Measurements from ENCODE around the gene ZFAND3.
A peak's percentile ranks its signal among the peaks of the same experiment; 100 is the strongest.

DNA sequence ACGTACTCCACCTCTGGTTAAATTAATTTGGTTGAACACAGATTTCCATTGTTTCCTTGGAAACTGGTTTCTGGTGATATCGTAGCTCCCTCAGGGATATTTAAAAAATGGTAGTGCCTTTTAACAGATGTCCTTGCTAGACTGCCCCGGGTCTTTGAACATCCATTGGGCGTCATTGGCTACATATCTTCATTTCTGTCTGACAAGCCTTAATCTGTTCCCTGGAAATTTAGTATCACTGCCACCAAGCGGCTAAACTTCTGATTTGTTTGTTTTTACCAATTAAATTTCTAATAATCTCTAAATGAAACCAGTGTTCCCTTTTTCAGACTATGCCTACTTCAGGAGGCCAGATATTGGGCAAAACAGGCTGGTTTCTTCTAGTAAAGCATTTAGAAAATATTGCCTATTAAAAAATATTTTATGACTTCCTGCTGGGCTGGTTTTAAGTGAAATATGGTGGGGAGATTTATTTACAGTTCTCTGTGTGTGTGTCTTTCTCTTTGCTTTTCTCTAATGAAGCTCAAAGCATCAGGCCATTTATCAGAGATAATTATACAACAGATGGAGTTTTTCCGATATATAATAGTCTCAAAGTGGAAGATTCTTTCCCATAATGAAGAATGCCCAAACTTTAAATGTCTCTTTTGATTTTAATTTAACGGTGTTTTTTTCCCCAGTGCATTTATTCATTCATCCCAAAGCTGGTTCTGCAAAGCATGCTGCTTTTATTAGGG is 249.5 kb downstream of the ZFAND3 start:
- TF ChIP-seq, protein P1, sequence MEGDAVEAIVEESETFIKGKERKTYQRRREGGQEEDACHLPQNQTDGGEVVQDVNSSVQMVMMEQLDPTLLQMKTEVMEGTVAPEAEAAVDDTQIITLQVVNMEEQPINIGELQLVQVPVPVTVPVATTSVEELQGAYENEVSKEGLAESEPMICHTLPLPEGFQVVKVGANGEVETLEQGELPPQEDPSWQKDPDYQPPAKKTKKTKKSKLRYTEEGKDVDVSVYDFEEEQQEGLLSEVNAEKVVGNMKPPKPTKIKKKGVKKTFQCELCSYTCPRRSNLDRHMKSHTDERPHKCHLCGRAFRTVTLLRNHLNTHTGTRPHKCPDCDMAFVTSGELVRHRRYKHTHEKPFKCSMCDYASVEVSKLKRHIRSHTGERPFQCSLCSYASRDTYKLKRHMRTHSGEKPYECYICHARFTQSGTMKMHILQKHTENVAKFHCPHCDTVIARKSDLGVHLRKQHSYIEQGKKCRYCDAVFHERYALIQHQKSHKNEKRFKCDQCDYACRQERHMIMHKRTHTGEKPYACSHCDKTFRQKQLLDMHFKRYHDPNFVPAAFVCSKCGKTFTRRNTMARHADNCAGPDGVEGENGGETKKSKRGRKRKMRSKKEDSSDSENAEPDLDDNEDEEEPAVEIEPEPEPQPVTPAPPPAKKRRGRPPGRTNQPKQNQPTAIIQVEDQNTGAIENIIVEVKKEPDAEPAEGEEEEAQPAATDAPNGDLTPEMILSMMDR (IDR thresholded peaks at IDR 0.05), result peak in 5 of 6 experiments; percentile 26 to 45 (median 37)
- no peak for TF ChIP-seq POLR2A (IDR thresholded peaks at IDR 0.05)

All from adrenal gland (tissue), 5 donors.